ENCODE measurements around the gene SPEM1.

DNA sequence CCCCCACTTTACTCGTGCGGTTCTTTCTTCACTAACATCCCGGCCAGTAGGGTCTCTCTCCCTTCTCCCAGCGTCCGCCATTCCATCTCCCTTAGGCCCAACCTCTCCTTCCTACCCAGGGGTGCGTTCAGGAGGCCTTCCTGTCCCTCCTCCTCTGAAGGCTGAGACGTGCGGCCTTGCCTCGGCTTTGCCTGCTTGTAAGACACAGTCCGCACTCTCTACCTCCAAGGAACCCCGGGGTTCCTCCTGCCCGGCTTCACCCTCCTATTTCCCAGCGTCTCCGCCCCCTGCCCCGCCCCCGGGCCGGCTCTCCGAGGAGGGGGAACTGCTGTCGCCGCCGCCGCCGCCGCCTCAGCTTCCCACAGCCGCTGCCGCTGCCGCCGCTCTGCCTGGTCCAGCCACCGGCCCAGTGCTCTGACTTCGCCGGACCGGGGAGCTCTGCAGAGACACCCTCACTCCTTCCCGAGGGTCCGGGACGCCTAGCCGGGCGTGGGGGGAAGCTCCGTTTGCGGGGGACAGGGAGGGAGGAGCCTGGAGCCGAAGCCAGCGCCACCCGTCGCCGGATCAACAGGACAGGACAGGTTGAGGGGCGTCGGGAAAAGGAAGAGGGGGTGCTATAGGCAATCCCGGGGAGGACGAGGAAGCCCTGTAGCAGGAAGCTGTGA is 18.0 kb downstream of the SPEM1 start:
- TF ChIP-seq, protein P1, sequence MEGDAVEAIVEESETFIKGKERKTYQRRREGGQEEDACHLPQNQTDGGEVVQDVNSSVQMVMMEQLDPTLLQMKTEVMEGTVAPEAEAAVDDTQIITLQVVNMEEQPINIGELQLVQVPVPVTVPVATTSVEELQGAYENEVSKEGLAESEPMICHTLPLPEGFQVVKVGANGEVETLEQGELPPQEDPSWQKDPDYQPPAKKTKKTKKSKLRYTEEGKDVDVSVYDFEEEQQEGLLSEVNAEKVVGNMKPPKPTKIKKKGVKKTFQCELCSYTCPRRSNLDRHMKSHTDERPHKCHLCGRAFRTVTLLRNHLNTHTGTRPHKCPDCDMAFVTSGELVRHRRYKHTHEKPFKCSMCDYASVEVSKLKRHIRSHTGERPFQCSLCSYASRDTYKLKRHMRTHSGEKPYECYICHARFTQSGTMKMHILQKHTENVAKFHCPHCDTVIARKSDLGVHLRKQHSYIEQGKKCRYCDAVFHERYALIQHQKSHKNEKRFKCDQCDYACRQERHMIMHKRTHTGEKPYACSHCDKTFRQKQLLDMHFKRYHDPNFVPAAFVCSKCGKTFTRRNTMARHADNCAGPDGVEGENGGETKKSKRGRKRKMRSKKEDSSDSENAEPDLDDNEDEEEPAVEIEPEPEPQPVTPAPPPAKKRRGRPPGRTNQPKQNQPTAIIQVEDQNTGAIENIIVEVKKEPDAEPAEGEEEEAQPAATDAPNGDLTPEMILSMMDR (IDR thresholded peaks at IDR 0.05): no peak
- no peak for TF ChIP-seq POLR2A (IDR thresholded peaks at IDR 0.05)
- no peak for TF ChIP-seq POLR2AphosphoS5 (IDR thresholded peaks at IDR 0.05)
- no peak for TF ChIP-seq EP300 (IDR thresholded peaks at IDR 0.05)

Data from gastroesophageal sphincter (tissue), 3 donors.